DOHH2 (cell line): Measurements from ENCODE around the gene LGALS8.

Source experiments
- CTCF ChIP-seq: fragments of 200-600 bp; sonication (generic); IDR thresholded peaks from one replicate; pipeline ENCODE4 v1.5.1; 2014; ENCODE audit warnings: antibody characterized with exemption, mild to moderate bottlenecking, low read depth, low read length; ENCODE audit not compliant: poor library complexity, severe bottlenecking
- EZH2phosphoT487 ChIP-seq: fragments of 200-600 bp; sonication (generic); IDR thresholded peaks from 2 replicates; pipeline ENCODE4 v1.6.1; 2017; ENCODE audit warnings: borderline replicate concordance, mild to moderate bottlenecking, antibody characterized with exemption, low read length, moderate library complexity, mixed read lengths

DNA sequence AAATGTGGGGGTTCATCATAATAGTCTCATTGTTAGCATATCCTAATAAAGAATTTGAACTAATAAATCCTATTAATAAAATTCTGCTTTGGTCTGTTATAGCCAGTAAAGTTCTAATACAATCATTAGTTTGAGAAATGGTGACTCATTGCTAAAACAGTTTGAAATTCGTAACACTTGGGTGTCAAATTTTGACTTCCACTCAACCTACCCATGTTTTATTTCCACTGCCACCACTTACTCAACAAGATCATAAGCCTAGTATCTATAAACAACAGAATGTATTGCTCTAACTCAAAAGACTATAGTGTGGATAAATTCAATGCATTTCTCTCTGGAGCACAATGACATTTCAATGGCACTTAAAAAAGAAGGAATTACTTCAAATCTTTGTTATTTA lies 29.1 kb downstream of the LGALS8 start:
- TF ChIP-seq EZH2phosphoT487: no peak
- TF ChIP-seq CTCF: no peak
